Measurements from ENCODE around the gene GRWD1. TPM values are rescaled to one million over a fixed set of nuclear protein-coding genes. Genes with fewer than 3 reads are reported as not detected.

Gene GRWD1
- total RNA-seq, 1 donor from 2014 or later: 34.0 TPM

- Mint-ChIP-seq H3K27me3 (ENCODE audit: low read depth) (no peaks in the 10 kb centered on the region), H3K4me1 (peaks cover 16% of the 10 kb centered on the region), H3K4me3 (peak overlapping the region; percentile 92), H3K36me3 (peaks cover 19% of the 10 kb centered on the region), H3K27ac (peak overlapping the region; percentile 66), H3K9me3 (no peaks in the 10 kb centered on the region)
- no peak for TF ChIP-seq CTCF (IDR thresholded peaks at IDR 0.05; ENCODE audit: unreplicated experiment)
- no peak for DNase-seq (ENCODE audit: low spot score in 2 of 2, unreplicated experiment in 2 of 2)
Measured at GRCh38 chr19:48469934-48470680, 24.3 kb downstream of the GRWD1 start.

- H3K27me3 Mint-ChIP-seq (ENCODE audit: low read depth): no peaks in the 10 kb centered on the region
- H3K4me1 Mint-ChIP-seq: peaks cover 16% of the 10 kb centered on the region
- H3K27ac Mint-ChIP-seq: peak overlapping the region; percentile 43
- no peaks in the 10 kb centered on the region for H3K9me3 Mint-ChIP-seq
- no peak for TF ChIP-seq CTCF (IDR thresholded peaks at IDR 0.05; ENCODE audit: unreplicated experiment)
- no peak for DNase-seq (ENCODE audit: low spot score in 2 of 2, unreplicated experiment in 2 of 2)
- H3K4me3 Mint-ChIP-seq: peak overlapping the region; percentile 92
- H3K36me3 Mint-ChIP-seq: peaks cover 26% of the 10 kb centered on the region
Measured at GRCh38 chr19:48470856-48471255, 25.1 kb downstream of the GRWD1 start.

GRCh38 chr19:48471836-48472235 is 26.1 kb downstream of the GRWD1 start:
- Mint-ChIP-seq H3K4me1 (peaks cover 16% of the 10 kb centered on the region), H3K4me3 (no peak overlapping the region), H3K27ac (no peak overlapping the region), H3K36me3 (peaks cover 31% of the 10 kb centered on the region), H3K27me3 (ENCODE audit: low read depth) (no peaks in the 10 kb centered on the region), H3K9me3 (no peaks in the 10 kb centered on the region)
- no peak for TF ChIP-seq CTCF (IDR thresholded peaks at IDR 0.05; ENCODE audit: unreplicated experiment)
- no peak for DNase-seq (ENCODE audit: low spot score in 2 of 2, unreplicated experiment in 2 of 2)

GRCh38 chr19:48473161-48473966 is 27.6 kb downstream of the GRWD1 start:
- H3K27me3 Mint-ChIP-seq (ENCODE audit: low read depth): no peaks in the 10 kb centered on the region
- peaks cover 13% of the 10 kb centered on the region for H3K4me1 Mint-ChIP-seq
- no peaks in the 10 kb centered on the region for H3K9me3 Mint-ChIP-seq
- H3K27ac Mint-ChIP-seq: no peak overlapping the region
- no peak for TF ChIP-seq CTCF (IDR thresholded peaks at IDR 0.05; ENCODE audit: unreplicated experiment)
- peaks cover 31% of the 10 kb centered on the region for H3K36me3 Mint-ChIP-seq
- no peak for DNase-seq (ENCODE audit: low spot score in 2 of 2, unreplicated experiment in 2 of 2)
- H3K4me3 Mint-ChIP-seq: no peak overlapping the region

- no peak for DNase-seq (ENCODE audit: low spot score in 2 of 2, unreplicated experiment in 2 of 2)
- H3K27me3 Mint-ChIP-seq (ENCODE audit: low read depth): no peaks in the 10 kb centered on the region
- TF ChIP-seq CTCF (IDR thresholded peaks at IDR 0.05; ENCODE audit: unreplicated experiment): no peak
- peak overlapping the region; percentile 11 for H3K27ac Mint-ChIP-seq
- H3K4me1 Mint-ChIP-seq: peaks cover 11% of the 10 kb centered on the region
- H3K4me3 Mint-ChIP-seq: no peak overlapping the region
- H3K9me3 Mint-ChIP-seq: no peaks in the 10 kb centered on the region
- peaks cover 31% of the 10 kb centered on the region for H3K36me3 Mint-ChIP-seq
Measured at GRCh38 chr19:48474084-48474592, 28.4 kb downstream of the GRWD1 start.

Measured in mesothelial cell of epicardium (in vitro differentiated cells).